Neural progenitor cell (in vitro differentiated cells): ENCODE results near the gene RCE1. TPM values are rescaled to one million over a fixed set of nuclear protein-coding genes. Genes with fewer than 3 reads are reported as not detected.
A peak's percentile ranks its signal among the peaks of the same experiment; 100 is the strongest.

ENCODE experiments used
- DNase-seq: peaks from one replicate; pipeline ENCODE4 v3.0.0-alpha.2; 2016; ENCODE audit warnings: low spot score
- H2AFZ ChIP-seq: fragments of 200-600 bp; sonication (generic); replicated peaks from 2 replicates; pipeline ENCODE4 v1.6.1; 2016; ENCODE audit warnings: antibody characterized with exemption
- H3F3A ChIP-seq: fragments of 200-600 bp; sonication (generic); 2 replicates; pipeline ENCODE4 v1.6.1; 2016; ENCODE audit warnings: antibody characterized with exemption, low read depth
- H3K27ac ChIP-seq: fragments of 200-600 bp; sonication (generic); 2 replicates; pipeline ENCODE4 v1.5.1; 2016; ENCODE audit warnings: mild to moderate bottlenecking
- H3K27me3 ChIP-seq: fragments of 200-600 bp; sonication (generic); 2 replicates; pipeline ENCODE4 v1.6.1; 2016; ENCODE audit warnings: mild to moderate bottlenecking, moderate library complexity
- H3K36me3 ChIP-seq: fragments of 200-600 bp; sonication (generic); 2 replicates; pipeline ENCODE4 v1.5.1; 2016
- H3K4me1 ChIP-seq: fragments of 200-600 bp; sonication (generic); 2 replicates; pipeline ENCODE4 v1.6.1; 2016; ENCODE audit warnings: mixed run types
- H3K4me2 ChIP-seq: fragments of 200-600 bp; sonication (generic); 2 replicates; pipeline ENCODE4 v1.6.1; 2016
- H3K4me3 ChIP-seq: fragments of 200-600 bp; sonication (generic); 2 replicates; pipeline ENCODE4 v1.5.1; 2016
- H3K79me2 ChIP-seq: fragments of 200-600 bp; sonication (generic); 2 replicates; pipeline ENCODE4 v1.6.1; 2016; ENCODE audit warnings: low read depth
- H3K9ac ChIP-seq: fragments of 200-600 bp; sonication (generic); 2 replicates; pipeline ENCODE4 v1.6.1; 2016
- H3K9me3 ChIP-seq: fragments of 200-600 bp; sonication (generic); 2 replicates; pipeline ENCODE4 v1.5.1; 2016; ENCODE audit warnings: low read depth
- H4K20me1 ChIP-seq: fragments of 200-600 bp; sonication (generic); 2 replicates; pipeline ENCODE4 v1.6.1; 2016; ENCODE audit warnings: low read depth
- H3K27ac Mint-ChIP-seq: 3 replicates; pipeline ENCODE4 v1.8.0; 2021; ENCODE audit warnings: mixed read lengths
- H3K27me3 Mint-ChIP-seq: 2 replicates; pipeline ENCODE4 v1.8.0; 2022; ENCODE audit warnings: low read depth, mild to moderate bottlenecking, inconsistent platforms, moderate library complexity, mixed read lengths; ENCODE audit not compliant: insufficient read depth
- H3K36me3 Mint-ChIP-seq: 3 replicates; pipeline ENCODE4 v1.8.0; 2021; ENCODE audit warnings: mixed read lengths
- H3K4me1 Mint-ChIP-seq: 3 replicates; pipeline ENCODE4 v1.8.0; 2021; ENCODE audit warnings: mixed read lengths
- H3K4me3 Mint-ChIP-seq: 3 replicates; pipeline ENCODE4 v1.8.0; 2021; ENCODE audit warnings: mild to moderate bottlenecking, moderate library complexity, mixed read lengths
- H3K9me3 Mint-ChIP-seq: 3 replicates; pipeline ENCODE4 v1.8.0; 2020; ENCODE audit warnings: mixed read lengths
- CTCF ChIP-seq: fragments of 200-600 bp; sonication (generic); IDR thresholded peaks from 2 replicates; pipeline ENCODE4 v1.5.1; 2017; ENCODE audit warnings: antibody characterized with exemption, mild to moderate bottlenecking
- EZH2 ChIP-seq: fragments of 200-600 bp; sonication (generic); IDR thresholded peaks from 2 replicates; pipeline ENCODE4 v1.6.1; 2017; ENCODE audit warnings: antibody characterized with exemption, mild to moderate bottlenecking, moderate library complexity
- EZH2phosphoT487 ChIP-seq: fragments of 200-600 bp; sonication (generic); IDR thresholded peaks from 2 replicates; pipeline ENCODE4 v1.6.1; 2017; ENCODE audit warnings: antibody characterized with exemption
- total RNA-seq: library from RNA; depleted of rRNA; stranded (reverse); fragments of >200 nt; gene quantifications from 2 replicates; pipeline ENCODE4 v1.2.3, GENCODE V29; 2015; ENCODE audit warnings: low replicate concordance

The RCE1 gene
- total RNA-seq, 1 donor from 2014 or later, result 13.7 TPM

DNA sequence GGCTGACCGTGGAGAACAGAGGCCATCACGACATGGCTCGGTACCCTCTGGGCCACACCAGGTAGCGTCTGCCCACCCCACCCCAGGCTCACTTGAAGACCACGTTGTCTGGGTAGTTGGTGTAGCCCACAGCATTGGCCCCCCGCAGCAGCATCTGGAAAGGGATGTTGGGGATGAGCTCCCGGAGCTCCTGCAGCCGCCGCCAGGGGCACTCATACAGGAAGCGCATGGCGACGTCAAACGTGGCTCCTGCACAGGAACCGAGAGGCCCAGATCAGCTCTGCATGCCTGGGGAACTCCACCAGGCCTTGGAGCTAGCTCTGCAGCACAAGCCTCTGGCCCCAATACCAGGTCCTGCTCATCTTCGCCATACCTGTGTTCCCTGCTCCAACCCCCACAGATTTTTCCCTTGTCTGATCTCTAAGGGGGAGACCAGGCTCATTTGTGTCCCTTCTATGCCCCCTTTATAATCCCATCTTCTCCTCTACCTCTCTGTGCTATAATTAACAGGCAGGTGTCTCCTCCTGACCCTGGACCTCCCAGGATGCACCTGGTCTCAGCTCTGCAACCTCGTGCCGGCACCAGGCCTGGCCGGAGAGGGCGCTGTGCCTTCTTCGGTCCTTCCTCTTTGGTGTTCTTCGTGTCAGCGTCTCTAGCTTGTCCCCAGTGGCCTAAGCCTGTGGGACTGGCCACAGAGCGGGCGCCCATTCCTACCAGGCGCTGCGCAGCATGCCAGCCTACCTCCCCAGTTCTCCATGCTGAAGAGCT is 8.6 kb downstream of the RCE1 start:
- no peak overlapping the region for H3K27ac ChIP-seq
- no peak overlapping the region for H3K9ac ChIP-seq
- Mint-ChIP-seq H3K4me3 (peak overlapping the region; percentile 46), H3K27ac (no peak overlapping the region), H3K27me3 (peaks cover 11% of the 10 kb centered on the region), H3K36me3 (peaks cover 2% of the 10 kb centered on the region), H3K4me1 (peaks cover 13% of the 10 kb centered on the region), H3K9me3 (peaks cover 2% of the 10 kb centered on the region)
- H3K79me2 ChIP-seq, result no peaks in the 10 kb centered on the region
- H3K36me3 ChIP-seq, result no peaks in the 10 kb centered on the region
- peaks cover 14% of the 10 kb centered on the region for H3F3A ChIP-seq
- no peak overlapping the region for H3K4me2 ChIP-seq
- peaks cover 7% of the 10 kb centered on the region for H3K4me1 ChIP-seq
- H3K4me3 ChIP-seq, result no peak overlapping the region
- H4K20me1 ChIP-seq, result no peaks in the 10 kb centered on the region
- no peaks in the 10 kb centered on the region for H3K9me3 ChIP-seq
- H3K27me3 ChIP-seq, result no peaks in the 10 kb centered on the region
- DNase-seq, result peak; percentile 30
- no peak overlapping the region for H2AFZ ChIP-seq
- no peak for TF ChIP-seq EZH2
- TF ChIP-seq CTCF, result peak; percentile 48
- no peak for TF ChIP-seq EZH2phosphoT487

DNA sequence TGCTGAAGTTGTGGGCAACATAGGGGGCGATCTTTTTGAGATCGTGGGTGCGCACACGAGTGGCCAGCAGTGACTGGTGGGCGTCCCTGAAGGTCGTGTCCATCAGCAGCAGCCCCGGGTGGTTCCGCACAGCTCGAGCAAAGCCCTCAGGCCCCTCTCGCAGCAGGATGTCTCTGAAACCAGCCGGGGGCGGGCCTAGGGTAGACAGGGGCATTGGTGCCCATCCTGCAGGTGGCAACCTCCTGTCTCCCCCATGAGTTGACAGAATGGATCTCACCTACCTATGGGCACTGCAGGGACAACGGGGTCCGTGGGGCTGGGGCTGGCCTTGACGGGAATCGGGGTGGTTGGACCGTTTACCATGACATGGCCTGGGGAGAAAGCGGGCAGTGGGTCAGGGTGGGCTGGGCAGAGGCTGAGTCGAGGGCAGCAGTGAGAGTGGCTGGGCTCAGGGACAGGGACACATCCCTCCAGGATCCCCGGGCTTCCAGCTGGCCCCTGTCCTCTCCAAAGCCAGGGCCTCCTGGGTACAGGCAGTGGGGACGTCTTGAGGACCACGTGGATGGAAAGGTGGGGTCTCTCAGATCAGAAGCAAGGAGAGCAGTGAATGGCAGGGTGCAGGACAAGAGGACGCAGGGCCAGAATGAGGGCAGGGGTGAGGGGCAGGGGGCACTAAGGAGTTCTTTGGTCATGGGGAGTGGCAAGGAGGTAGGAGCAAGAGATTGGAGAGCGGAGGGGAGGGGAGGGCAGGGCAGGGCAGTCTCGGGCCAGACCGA is 9.4 kb downstream of the RCE1 start:
- no peak overlapping the region for H3K4me2 ChIP-seq
- H3K36me3 ChIP-seq, result no peaks in the 10 kb centered on the region
- Mint-ChIP-seq H3K27me3 (peaks cover 12% of the 10 kb centered on the region), H3K36me3 (peaks cover 2% of the 10 kb centered on the region), H3K4me3 (no peak overlapping the region), H3K4me1 (peaks cover 13% of the 10 kb centered on the region), H3K27ac (no peak overlapping the region), H3K9me3 (peaks cover 2% of the 10 kb centered on the region)
- H3K4me1 ChIP-seq, result peaks cover 10% of the 10 kb centered on the region
- H3K4me3 ChIP-seq, result no peak overlapping the region
- TF ChIP-seq CTCF (no peak), EZH2 (no peak)
- peaks cover 14% of the 10 kb centered on the region for H3F3A ChIP-seq
- no peaks in the 10 kb centered on the region for H3K79me2 ChIP-seq
- no peak overlapping the region for H2AFZ ChIP-seq
- H4K20me1 ChIP-seq, result no peaks in the 10 kb centered on the region
- H3K27me3 ChIP-seq, result no peaks in the 10 kb centered on the region
- H3K9ac ChIP-seq, result no peak overlapping the region
- no peak overlapping the region for H3K27ac ChIP-seq
- no peaks in the 10 kb centered on the region for H3K9me3 ChIP-seq
- no peak for DNase-seq

GRCh38 chr11:66853242-66854229 is 10.3 kb downstream of the RCE1 start:
- H3K27ac ChIP-seq, result no peak overlapping the region

More at GRCh38 chr11:66853242-66854229, 10.3 kb downstream of the RCE1 start:
- H3K27me3 ChIP-seq, result no peaks in the 10 kb centered on the region
- H3K4me3 ChIP-seq, result no peak overlapping the region
- peaks cover 14% of the 10 kb centered on the region for H3F3A ChIP-seq
- H2AFZ ChIP-seq, result no peak overlapping the region
- H3K4me1 ChIP-seq, result peaks cover 10% of the 10 kb centered on the region
- peaks cover 5% of the 10 kb centered on the region for H4K20me1 ChIP-seq
- peaks cover 13% of the 10 kb centered on the region for H3K4me1 Mint-ChIP-seq
- peak overlapping the region; percentile 18 for H3K27ac Mint-ChIP-seq
- H3K9me3 Mint-ChIP-seq, result peaks cover 2% of the 10 kb centered on the region
- H3K36me3 Mint-ChIP-seq, result no peaks in the 10 kb centered on the region
- H3K79me2 ChIP-seq, result no peaks in the 10 kb centered on the region
- no peak overlapping the region for H3K9ac ChIP-seq
- H3K27me3 Mint-ChIP-seq, result peaks cover 15% of the 10 kb centered on the region
- no peak for TF ChIP-seq EZH2phosphoT487
- H3K9me3 ChIP-seq, result no peaks in the 10 kb centered on the region
- no peak overlapping the region for H3K4me2 ChIP-seq
- DNase-seq, result no peak
- H3K36me3 ChIP-seq, result no peaks in the 10 kb centered on the region
- H3K4me3 Mint-ChIP-seq, result peak overlapping the region; percentile 3
